ENCODE results near the gene TMEM98. TPM values are rescaled to one million over a fixed set of nuclear protein-coding genes. Genes with fewer than 3 reads are reported as not detected.
A peak's percentile ranks its signal among the peaks of the same experiment; 100 is the strongest.
"Not testable (repeated sequence)": the region's sequence is repeated elsewhere in the genome, so short reads cannot be mapped to it uniquely, and the experiment has no call there.

TMEM98 gene
- total RNA-seq, 4 donors from 2014 or later, result 1.7 to 8.0 (median 6.7) TPM

GRCh38 chr17:32921017-32921416, 6.9 kb upstream of the TMEM98 start:
- TF ChIP-seq POLR2A (IDR thresholded peaks at IDR 0.05) (no peak), CTCF (IDR thresholded peaks at IDR 0.05 in 4 of 5, conservative IDR thresholded peaks at IDR 0.05 in 1 of 5) (no peak)
- intact Hi-C loops (cut with DNase I; ENCODE audit: low total_unique reads), result no loop called here
- H3K4me3 ChIP-seq, result no peak overlapping the region
- in situ Hi-C loops (cut with MboI; ENCODE audit: low sequenced_read_pairs in 4 of 4), result no loop called here
- H3K36me3 ChIP-seq, result no peaks in the 10 kb centered on the region
- no peak overlapping the region for H3K27ac ChIP-seq
- H3K9me3 ChIP-seq, result no peaks in the 10 kb centered on the region
- no peak for DNase-seq
- peaks cover 0 to 3% (median 3%) of the 10 kb centered on the region in 3 donors for H3K27me3 ChIP-seq
- no peak for ATAC-seq
- no peaks in the 10 kb centered on the region for H3K4me1 ChIP-seq

GRCh38 chr17:32923905-32924304, 4.0 kb upstream of the TMEM98 start:
- H3K9me3 ChIP-seq; DNase-seq; H3K4me1 ChIP-seq; H3K4me3 ChIP-seq; H3K36me3 ChIP-seq; ATAC-seq; intact Hi-C loops (cut with DNase I; ENCODE audit: low total_unique reads); in situ Hi-C loops (cut with MboI; ENCODE audit: low sequenced_read_pairs in 4 of 4); H3K27ac ChIP-seq: not testable (repeated sequence)
- peaks cover 16 to 24% (median 23%) of the 10 kb centered on the region in 3 donors for H3K27me3 ChIP-seq

- DNase-seq, result no peak
- Histone ChIP-seq H3K27ac (no peak overlapping the region), H3K27me3 (peaks cover 21 to 41% (median 25%) of the 10 kb centered on the region in 3 donors), H3K4me3 (no peak overlapping the region), H3K36me3 (no peaks in the 10 kb centered on the region), H3K9me3 (no peaks in the 10 kb centered on the region), H3K4me1 (peaks cover 0 to 5% of the 10 kb centered on the region in 2 donors)
- intact Hi-C loops (cut with DNase I; ENCODE audit: low total_unique reads), result no loop called here
- TF ChIP-seq POLR2A (IDR thresholded peaks at IDR 0.05) (no peak), CTCF (IDR thresholded peaks at IDR 0.05 in 4 of 5, conservative IDR thresholded peaks at IDR 0.05 in 1 of 5) (no peak)
- no peak for ATAC-seq
- in situ Hi-C loops (cut with MboI; ENCODE audit: low sequenced_read_pairs in 4 of 4), result no loop called here
These were observed 1.8 kb upstream of the TMEM98 start for GRCh38 chr17:32926183-32926582.

- intact Hi-C loops (cut with DNase I; ENCODE audit: low total_unique reads); H3K36me3 ChIP-seq; in situ Hi-C loops (cut with MboI; ENCODE audit: low sequenced_read_pairs in 4 of 4); H3K27ac ChIP-seq; DNase-seq; H3K4me3 ChIP-seq; H3K9me3 ChIP-seq; H3K4me1 ChIP-seq; ATAC-seq: not testable (repeated sequence)
- peaks cover 24 to 41% (median 25%) of the 10 kb centered on the region in 3 donors for H3K27me3 ChIP-seq
These were observed 1.2 kb upstream of the TMEM98 start for GRCh38 chr17:32926789-32927188.

- no peaks in the 10 kb centered on the region for H3K36me3 ChIP-seq
- peak overlapping the region; percentile 42 to 51 (median 48) for H3K4me3 ChIP-seq
- DNase-seq, result no peak
- H3K9me3 ChIP-seq, result no peaks in the 10 kb centered on the region
- in situ Hi-C loops (cut with MboI; ENCODE audit: low sequenced_read_pairs in 4 of 4), result no loop called here
- TF ChIP-seq POLR2A (IDR thresholded peaks at IDR 0.05) (no peak), CTCF (IDR thresholded peaks at IDR 0.05 in 4 of 5, conservative IDR thresholded peaks at IDR 0.05 in 1 of 5) (no peak)
- intact Hi-C loops (cut with DNase I; ENCODE audit: low total_unique reads), result no loop called here
- H3K4me1 ChIP-seq, result peaks cover 0 to 5% of the 10 kb centered on the region in 2 donors
- ATAC-seq, result no peak
- H3K27me3 ChIP-seq, result peaks cover 24 to 41% (median 25%) of the 10 kb centered on the region in 3 donors
- H3K27ac ChIP-seq, result no peak overlapping the region
These were observed 691 bp upstream of the TMEM98 start for GRCh38 chr17:32927201-32927723.

Measured in gastrocnemius medialis (tissue), 4 donors.